Esophagus squamous epithelium (tissue), 4 donors: ENCODE data around the gene SLC39A5.

Source experiments
- POLR2A ChIP-seq, 4 donors: fragments of 450-650 bp; IDR thresholded peaks; one replicate each; pipeline ENCODE4 v1.6.1; 2017; ENCODE audit warnings: antibody characterized with exemption in 4 of 4, mild to moderate bottlenecking in 4 of 4, moderate library complexity in 3 of 4
- TF ChIP-seq, protein P1 (sequence below), 6 experiments: fragments of 450-650 bp in 4 of 6; fragments of 200-600 bp in 2 of 6; sonication (generic) in 2 of 6; IDR thresholded peaks; one replicate each; pipeline ENCODE4 v1.5.1; 2016 to 2019; ENCODE audit warnings: antibody characterized with exemption in 6 of 6, mild to moderate bottlenecking in 4 of 6, moderate library complexity in 4 of 6

DNA sequence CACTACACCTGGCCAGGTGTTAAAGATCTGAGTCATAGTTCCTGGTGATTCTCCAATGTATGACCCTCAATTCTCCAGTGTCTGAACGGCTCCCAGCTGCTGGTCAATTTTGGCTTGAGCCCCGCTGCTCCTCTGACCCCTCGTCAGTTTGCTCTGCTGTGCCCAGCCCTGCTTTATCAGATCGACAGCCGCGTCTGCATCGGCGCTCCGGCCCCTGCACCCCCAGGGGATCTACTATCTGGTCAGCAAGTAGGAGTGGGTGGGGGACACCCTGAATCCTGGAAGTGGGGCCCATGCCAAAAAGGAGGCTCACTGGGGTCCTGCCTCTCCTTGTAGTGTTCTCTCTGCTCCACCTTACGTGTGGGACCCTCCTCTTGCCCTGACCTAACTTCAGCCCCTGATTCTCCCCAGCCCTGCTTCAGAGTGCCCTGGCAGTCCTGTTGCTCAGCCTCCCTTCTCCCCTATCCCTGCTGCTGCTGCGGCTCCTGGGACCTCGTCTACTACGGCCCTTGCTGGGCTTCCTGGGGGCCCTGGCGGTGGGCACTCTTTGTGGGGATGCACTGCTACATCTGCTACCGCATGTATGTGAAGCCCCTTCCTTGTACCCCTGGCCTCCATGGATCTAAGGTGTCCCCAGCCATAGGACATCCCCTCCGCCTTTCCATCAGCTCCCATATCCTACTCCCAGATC, 5.0 kb downstream of the SLC39A5 start:
- TF ChIP-seq, protein P1, sequence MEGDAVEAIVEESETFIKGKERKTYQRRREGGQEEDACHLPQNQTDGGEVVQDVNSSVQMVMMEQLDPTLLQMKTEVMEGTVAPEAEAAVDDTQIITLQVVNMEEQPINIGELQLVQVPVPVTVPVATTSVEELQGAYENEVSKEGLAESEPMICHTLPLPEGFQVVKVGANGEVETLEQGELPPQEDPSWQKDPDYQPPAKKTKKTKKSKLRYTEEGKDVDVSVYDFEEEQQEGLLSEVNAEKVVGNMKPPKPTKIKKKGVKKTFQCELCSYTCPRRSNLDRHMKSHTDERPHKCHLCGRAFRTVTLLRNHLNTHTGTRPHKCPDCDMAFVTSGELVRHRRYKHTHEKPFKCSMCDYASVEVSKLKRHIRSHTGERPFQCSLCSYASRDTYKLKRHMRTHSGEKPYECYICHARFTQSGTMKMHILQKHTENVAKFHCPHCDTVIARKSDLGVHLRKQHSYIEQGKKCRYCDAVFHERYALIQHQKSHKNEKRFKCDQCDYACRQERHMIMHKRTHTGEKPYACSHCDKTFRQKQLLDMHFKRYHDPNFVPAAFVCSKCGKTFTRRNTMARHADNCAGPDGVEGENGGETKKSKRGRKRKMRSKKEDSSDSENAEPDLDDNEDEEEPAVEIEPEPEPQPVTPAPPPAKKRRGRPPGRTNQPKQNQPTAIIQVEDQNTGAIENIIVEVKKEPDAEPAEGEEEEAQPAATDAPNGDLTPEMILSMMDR (IDR thresholded peaks at IDR 0.05), result no peak
- no peak for TF ChIP-seq POLR2A (IDR thresholded peaks at IDR 0.05)
